SK-N-SH treated with all-trans-retinoic acid at 6 μM for 48 hours (cell line): ENCODE results near the gene RCN1.

Experiments used
- ATAC-seq: fragments of 200-7000 bp; cut with Tn5 transposase; 3 replicates; pipeline ENCODE4 v1.9.1; 2020; ENCODE audit warnings: mild to moderate bottlenecking, moderate library complexity
- ARNTL ChIP-seq: fragments of 450-650 bp; formaldehyde crosslinking; IDR thresholded peaks from 2 replicates; pipeline ENCODE4 v1.5.0; 2020; ENCODE audit warnings: low read depth, mild to moderate bottlenecking, moderate library complexity, borderline replicate concordance
- BACH2 ChIP-seq: fragments of 250-450 bp; sonication (Bioruptor Pico); IDR thresholded peaks from 2 replicates; pipeline ENCODE4 v1.9.0; 2021; ENCODE audit warnings: mild to moderate bottlenecking, borderline replicate concordance
- CSDC2 ChIP-seq: fragments of 250-450 bp; sonication (Bioruptor Pico); IDR thresholded peaks from 2 replicates; pipeline ENCODE4 v1.5.0; 2020; ENCODE audit warnings: mild to moderate bottlenecking, moderate library complexity
- CSRNP3 ChIP-seq: fragments of 250-450 bp; sonication (Bioruptor Pico); IDR thresholded peaks from 2 replicates; pipeline ENCODE4 v1.5.1; 2021; ENCODE audit warnings: mild to moderate bottlenecking, moderate library complexity
- ESRRG ChIP-seq: fragments of 250-450 bp; sonication (Bioruptor Pico); IDR thresholded peaks from 2 replicates; pipeline ENCODE4 v1.6.1; 2021; ENCODE audit warnings: mild to moderate bottlenecking
- GLIS3 ChIP-seq: fragments of 250-450 bp; sonication (Bioruptor Pico); IDR thresholded peaks from 2 replicates; pipeline ENCODE4 v1.5.0; 2020; ENCODE audit warnings: mild to moderate bottlenecking, moderate library complexity
- ISL1 ChIP-seq: fragments of 250-450 bp; sonication (Bioruptor Pico); IDR thresholded peaks from 2 replicates; pipeline ENCODE4 v2.1.2; 2022; ENCODE audit warnings: mild to moderate bottlenecking, moderate library complexity
- OSR1 ChIP-seq: fragments of 250-450 bp; sonication (Bioruptor Pico); IDR thresholded peaks from 2 replicates; pipeline ENCODE4 v1.8.0; 2022; ENCODE audit warnings: moderate library complexity, mild to moderate bottlenecking, inconsistent platforms
- PATZ1 ChIP-seq: fragments of 250-450 bp; sonication (Bioruptor Pico); IDR thresholded peaks from 2 replicates; pipeline ENCODE4 v1.8.0; 2020; ENCODE audit warnings: mild to moderate bottlenecking, moderate library complexity, borderline replicate concordance
- PPARA ChIP-seq: fragments of 250-450 bp; sonication (Bioruptor Pico); IDR thresholded peaks from 2 replicates; pipeline ENCODE4 v1.5.0; 2020; ENCODE audit warnings: mild to moderate bottlenecking, borderline replicate concordance
- RARB ChIP-seq: fragments of 250-450 bp; sonication (Bioruptor Pico); IDR thresholded peaks from 2 replicates; pipeline ENCODE4 v1.8.0; 2021; ENCODE audit warnings: mild to moderate bottlenecking, moderate library complexity
- SNAI2 ChIP-seq: fragments of 250-450 bp; sonication (Bioruptor Pico); IDR thresholded peaks from 2 replicates; pipeline ENCODE4 v1.5.0; 2020; ENCODE audit warnings: mild to moderate bottlenecking, moderate library complexity
- TCF4 ChIP-seq: fragments of 250-450 bp; sonication (Bioruptor Pico); IDR thresholded peaks from 2 replicates; pipeline ENCODE4 v1.8.0; 2021; ENCODE audit warnings: mild to moderate bottlenecking, moderate library complexity, borderline replicate concordance
- TOX ChIP-seq: fragments of 250-450 bp; sonication (Bioruptor Pico); IDR thresholded peaks from 2 replicates; pipeline ENCODE4 v1.8.0; 2021; ENCODE audit warnings: mild to moderate bottlenecking, moderate library complexity, borderline replicate concordance
- TSHZ2 ChIP-seq: fragments of 250-450 bp; sonication (Bioruptor Pico); IDR thresholded peaks from 2 replicates; pipeline ENCODE4 v1.5.0; 2020; ENCODE audit warnings: mild to moderate bottlenecking, moderate library complexity
- ZC3H10 ChIP-seq: fragments of 250-450 bp; sonication (Bioruptor Pico); IDR thresholded peaks from 2 replicates; pipeline ENCODE4 v1.5.1; 2021; ENCODE audit warnings: mild to moderate bottlenecking, moderate library complexity
- ZFP3 ChIP-seq: fragments of 250-450 bp; sonication (Bioruptor Pico); IDR thresholded peaks from 2 replicates; pipeline ENCODE4 v1.5.0; 2020; ENCODE audit warnings: mild to moderate bottlenecking, moderate library complexity
- ZFP30 ChIP-seq: fragments of 450-650 bp; formaldehyde crosslinking; IDR thresholded peaks from 2 replicates; pipeline ENCODE4 v1.5.0; 2022; ENCODE audit warnings: mild to moderate bottlenecking, moderate library complexity
- ZNF565 ChIP-seq: fragments of 450-650 bp; formaldehyde crosslinking; conservative IDR thresholded peaks from 2 replicates; pipeline ENCODE4 v1.5.0; 2020; ENCODE audit warnings: low read depth, mild to moderate bottlenecking, moderate library complexity
- ZNF70 ChIP-seq: fragments of 450-650 bp; formaldehyde crosslinking; IDR thresholded peaks from 2 replicates; pipeline ENCODE4 v1.5.0; 2020; ENCODE audit warnings: mild to moderate bottlenecking, moderate library complexity
- ZNF8 ChIP-seq: fragments of 450-650 bp; formaldehyde crosslinking; IDR thresholded peaks from 2 replicates; pipeline ENCODE4 v1.5.0; 2020; ENCODE audit warnings: mild to moderate bottlenecking, moderate library complexity
- TF ChIP-seq, protein P1 (sequence below): fragments of 250-450 bp; sonication (Bioruptor Pico); IDR thresholded peaks from 2 replicates; pipeline ENCODE4 v1.5.1; 2020; ENCODE audit warnings: low read depth, mild to moderate bottlenecking, moderate library complexity
- TF ChIP-seq, protein P2 (sequence below): fragments of 250-450 bp; sonication (Bioruptor Pico); IDR thresholded peaks from 2 replicates; pipeline ENCODE4 v1.8.0; 2021; ENCODE audit warnings: low read depth, mild to moderate bottlenecking, moderate library complexity, borderline replicate concordance

RCN1 gene

DNA sequence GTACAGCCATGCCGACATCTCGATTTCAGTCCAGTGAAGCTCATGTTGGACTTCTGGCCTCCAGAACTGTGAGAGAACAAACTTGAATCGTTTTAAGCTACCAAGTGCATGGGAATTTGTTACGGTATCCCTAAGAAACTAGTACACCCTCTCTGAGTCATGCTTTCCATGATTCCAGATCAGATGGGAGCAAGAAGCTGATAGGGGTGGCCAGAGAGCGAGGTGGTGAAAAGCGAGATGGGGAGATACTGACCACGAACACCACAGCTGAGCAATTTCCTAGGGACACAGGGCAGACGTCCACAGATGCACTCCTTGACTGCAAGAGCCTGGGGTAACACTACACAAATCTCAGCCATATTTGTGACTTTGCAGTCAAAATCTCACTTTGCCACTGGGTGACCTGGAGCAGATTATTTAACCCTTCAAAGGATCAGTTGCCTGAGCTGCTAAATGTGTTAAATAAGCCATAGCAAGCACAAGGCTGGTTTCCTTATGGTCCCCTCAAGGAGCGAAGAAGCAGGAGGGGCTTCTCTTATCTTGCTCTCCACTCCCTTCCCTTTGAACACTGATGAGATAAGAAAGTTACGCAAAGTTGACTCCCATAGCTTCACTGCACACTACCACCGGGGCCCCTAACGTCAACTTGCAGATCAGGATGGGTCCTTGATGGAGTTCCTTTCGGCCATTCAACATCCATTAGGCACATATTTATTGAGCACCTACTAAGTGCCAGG, 22.6 kb upstream of the RCN1 start:
- ATAC-seq = no peak

GRCh38 chr11:32069361-32070058, 21.4 kb upstream of the RCN1 start:
- ATAC-seq = no peak
- TF ChIP-seq, protein P1, sequence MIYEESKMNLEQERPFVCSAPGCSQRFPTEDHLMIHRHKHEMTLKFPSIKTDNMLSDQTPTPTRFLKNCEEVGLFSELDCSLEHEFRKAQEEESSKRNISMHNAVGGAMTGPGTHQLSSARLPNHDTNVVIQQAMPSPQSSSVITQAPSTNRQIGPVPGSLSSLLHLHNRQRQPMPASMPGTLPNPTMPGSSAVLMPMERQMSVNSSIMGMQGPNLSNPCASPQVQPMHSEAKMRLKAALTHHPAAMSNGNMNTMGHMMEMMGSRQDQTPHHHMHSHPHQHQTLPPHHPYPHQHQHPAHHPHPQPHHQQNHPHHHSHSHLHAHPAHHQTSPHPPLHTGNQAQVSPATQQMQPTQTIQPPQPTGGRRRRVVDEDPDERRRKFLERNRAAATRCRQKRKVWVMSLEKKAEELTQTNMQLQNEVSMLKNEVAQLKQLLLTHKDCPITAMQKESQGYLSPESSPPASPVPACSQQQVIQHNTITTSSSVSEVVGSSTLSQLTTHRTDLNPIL (CRISPR knock-in tag) = no peak
- TF ChIP-seq RARB (CRISPR knock-in tag) (no peak), PATZ1 (CRISPR knock-in tag) (no peak), BACH2 (no peak)
- TF ChIP-seq, protein P2, sequence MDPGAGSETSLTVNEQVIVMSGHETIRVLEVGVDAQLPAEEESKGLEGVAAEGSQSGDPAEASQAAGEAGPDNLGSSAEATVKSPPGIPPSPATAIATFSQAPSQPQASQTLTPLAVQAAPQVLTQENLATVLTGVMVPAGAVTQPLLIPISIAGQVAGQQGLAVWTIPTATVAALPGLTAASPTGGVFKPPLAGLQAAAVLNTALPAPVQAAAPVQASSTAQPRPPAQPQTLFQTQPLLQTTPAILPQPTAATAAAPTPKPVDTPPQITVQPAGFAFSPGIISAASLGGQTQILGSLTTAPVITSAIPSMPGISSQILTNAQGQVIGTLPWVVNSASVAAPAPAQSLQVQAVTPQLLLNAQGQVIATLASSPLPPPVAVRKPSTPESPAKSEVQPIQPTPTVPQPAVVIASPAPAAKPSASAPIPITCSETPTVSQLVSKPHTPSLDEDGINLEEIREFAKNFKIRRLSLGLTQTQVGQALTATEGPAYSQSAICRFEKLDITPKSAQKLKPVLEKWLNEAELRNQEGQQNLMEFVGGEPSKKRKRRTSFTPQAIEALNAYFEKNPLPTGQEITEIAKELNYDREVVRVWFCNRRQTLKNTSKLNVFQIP (CRISPR knock-in tag) = no peak

More for the DNA sequence above, 22.6 kb upstream of the RCN1 start:
- TF ChIP-seq PPARA (CRISPR knock-in tag) (no peak), SNAI2 (CRISPR knock-in tag) (no peak), ZFP30 (no peak), ZNF70 (CRISPR knock-in tag) (no peak), CSDC2 (CRISPR knock-in tag) (no peak), ZNF8 (no peak), ESRRG (CRISPR knock-in tag) (no peak), ZFP3 (CRISPR knock-in tag) (no peak)

DNA sequence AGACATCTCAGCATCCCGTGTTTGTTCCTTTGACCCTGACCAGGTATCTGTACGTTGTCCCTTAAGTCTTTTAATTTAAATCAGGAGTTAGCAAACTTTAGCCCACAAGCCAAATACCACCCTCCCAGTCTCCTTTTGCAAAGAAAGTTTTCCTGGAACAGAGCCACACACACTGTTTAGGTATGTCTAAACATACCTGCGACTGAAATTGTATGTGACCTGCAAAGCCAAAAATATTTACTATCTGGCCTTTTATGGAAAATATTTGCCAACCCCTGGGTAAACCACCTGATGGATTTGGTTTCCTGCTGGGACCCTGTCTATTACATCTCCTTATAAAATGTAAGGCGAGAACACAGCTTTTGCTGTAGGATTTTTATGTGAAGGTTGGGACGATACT, 20.2 kb upstream of the RCN1 start:
- TF ChIP-seq BACH2 = no peak
- TF ChIP-seq RARB (CRISPR knock-in tag) = no peak
- no peak for TF ChIP-seq ZNF565
- TF ChIP-seq ISL1 = no peak
- no peak for TF ChIP-seq SNAI2 (CRISPR knock-in tag)
- no peak for TF ChIP-seq GLIS3 (CRISPR knock-in tag)
- TF ChIP-seq ZFP3 (CRISPR knock-in tag) = no peak
- TF ChIP-seq CSRNP3 (CRISPR knock-in tag) = no peak
- TF ChIP-seq ZFP30 = no peak
- TF ChIP-seq TCF4 (CRISPR knock-in tag) = no peak
- TF ChIP-seq, protein P1 (CRISPR knock-in tag) = no peak
- no peak for TF ChIP-seq CSDC2 (CRISPR knock-in tag)
- no peak for TF ChIP-seq ZNF70 (CRISPR knock-in tag)
- TF ChIP-seq TOX (CRISPR knock-in tag) = no peak
- TF ChIP-seq TSHZ2 (CRISPR knock-in tag) = no peak
- TF ChIP-seq OSR1 (CRISPR knock-in tag) = no peak
- TF ChIP-seq ARNTL = no peak
- TF ChIP-seq ZC3H10 = no peak
- TF ChIP-seq PATZ1 (CRISPR knock-in tag) = no peak
- no peak for TF ChIP-seq PPARA (CRISPR knock-in tag)
- TF ChIP-seq, all 23 proteins: peak for 0
- ATAC-seq = no peak
